ENCODE results near the gene PLXNB3. TPM values are rescaled to one million over a fixed set of nuclear protein-coding genes. Genes with fewer than 3 reads are reported as not detected.

PLXNB3 gene
- total and polyA plus RNA-seq, 4 experiments from 2014 or later = not detected

DNA sequence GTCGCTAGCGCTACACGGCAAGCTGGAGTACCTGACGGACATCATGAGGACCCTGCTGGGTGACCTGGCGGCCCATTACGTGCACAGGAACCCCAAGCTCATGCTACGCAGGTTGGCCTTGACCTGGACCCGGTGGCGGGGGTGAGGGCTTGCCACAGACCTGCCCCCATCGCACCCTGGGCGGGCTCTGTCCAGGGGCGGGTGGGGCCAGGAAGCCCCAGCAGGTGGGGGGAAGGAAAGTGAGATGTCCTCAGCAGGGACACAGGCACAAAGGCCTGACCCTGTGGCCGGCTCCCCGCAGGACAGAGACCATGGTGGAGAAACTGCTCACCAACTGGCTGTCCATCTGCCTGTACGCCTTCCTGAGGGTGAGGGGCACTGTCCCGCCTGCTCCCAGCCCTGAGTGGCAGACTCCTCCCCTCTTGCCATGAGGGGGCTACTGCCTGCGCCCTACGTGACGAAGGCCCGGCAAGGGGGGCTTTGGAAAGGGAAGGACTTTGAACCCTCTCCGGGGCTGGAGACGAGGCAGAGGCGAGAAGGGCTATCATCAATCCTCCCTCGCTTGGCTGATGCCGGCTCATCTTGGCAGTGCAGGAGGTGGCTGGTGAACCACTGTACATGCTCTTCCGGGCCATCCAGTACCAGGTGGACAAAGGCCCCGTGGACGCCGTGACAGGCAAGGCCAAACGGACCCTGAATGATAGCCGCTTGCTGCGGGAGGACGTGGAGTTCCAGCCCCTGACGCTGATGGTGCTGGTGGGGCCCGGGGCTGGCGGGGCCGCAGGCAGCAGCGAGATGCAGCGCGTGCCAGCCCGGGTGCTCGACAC is 11.5 kb downstream of the PLXNB3 start:
- Mint-ChIP-seq H3K36me3 (no peaks in the 10 kb centered on the region), H3K27me3 (peaks cover 3 to 6% of the 10 kb centered on the region in 2 donors), H3K27ac (no peak overlapping the region), H3K4me3 (no peak overlapping the region), H3K9me3 (no peaks in the 10 kb centered on the region), H3K4me1 (peaks cover 0 to 7% (median 4%) of the 10 kb centered on the region in 4 donors)
- Histone ChIP-seq H3K27ac (ENCODE audit: low read depth, low read length) (no peak overlapping the region), H3K27me3 (ENCODE audit: insufficient read depth, low read length) (no peaks in the 10 kb centered on the region), H3K36me3 (ENCODE audit: insufficient read depth, low read length) (no peaks in the 10 kb centered on the region), H3K9me3 (ENCODE audit: control insufficient read depth in 1 of 2, low read length in 2 of 2) (no peaks in the 10 kb centered on the region), H3K4me1 (ENCODE audit: insufficient read depth, low read length) (no peaks in the 10 kb centered on the region), H3K4me3 (ENCODE audit: low read length in 2 of 2) (no peak overlapping the region)
- intact Hi-C loops (cut with micrococcal nuclease) = no loop called here
- POLR2A ChIA-PET (ENCODE audit: partially characterized antibody) = no interaction called here
- CTCF ChIA-PET (ENCODE audit: partially characterized antibody) = no interaction called here
- DNase-seq = no peak

DNA sequence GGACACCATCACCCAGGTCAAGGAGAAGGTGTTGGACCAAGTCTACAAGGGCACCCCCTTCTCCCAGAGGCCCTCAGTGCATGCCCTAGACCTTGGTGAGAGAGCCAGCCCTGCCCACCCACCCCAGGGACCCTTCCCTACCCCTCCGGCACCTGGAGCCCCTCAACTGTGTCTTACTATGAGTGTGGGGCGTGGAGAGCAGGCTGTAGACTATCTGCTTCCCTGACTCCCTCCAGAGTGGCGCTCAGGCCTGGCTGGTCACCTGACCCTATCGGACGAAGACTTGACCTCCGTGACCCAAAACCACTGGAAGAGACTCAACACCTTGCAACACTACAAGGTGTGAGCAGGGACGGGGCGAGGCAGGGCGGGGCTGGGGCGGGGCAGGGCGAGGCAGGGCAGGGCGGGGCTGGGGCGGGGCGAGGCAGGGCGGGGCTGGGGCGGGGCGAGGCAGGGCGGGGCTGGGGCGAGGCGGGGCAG is 12.1 kb downstream of the PLXNB3 start:
- Histone ChIP-seq H3K4me1 (ENCODE audit: insufficient read depth, low read length) (no peaks in the 10 kb centered on the region), H3K27ac (ENCODE audit: low read depth, low read length) (no peak overlapping the region), H3K9me3 (ENCODE audit: control insufficient read depth in 1 of 2, low read length in 2 of 2) (no peaks in the 10 kb centered on the region), H3K4me3 (ENCODE audit: low read length in 2 of 2) (no peak overlapping the region), H3K36me3 (ENCODE audit: insufficient read depth, low read length) (no peaks in the 10 kb centered on the region), H3K27me3 (ENCODE audit: insufficient read depth, low read length) (no peaks in the 10 kb centered on the region)
- Mint-ChIP-seq H3K9me3 (no peaks in the 10 kb centered on the region), H3K4me3 (no peak overlapping the region), H3K4me1 (peaks cover 0 to 7% (median 4%) of the 10 kb centered on the region in 4 donors), H3K27me3 (peaks cover 3 to 6% of the 10 kb centered on the region in 2 donors), H3K27ac (no peak overlapping the region), H3K36me3 (no peaks in the 10 kb centered on the region)
- intact Hi-C loops (cut with micrococcal nuclease) = no loop called here
- CTCF ChIA-PET (ENCODE audit: partially characterized antibody) = no interaction called here
- no peak for DNase-seq
- POLR2A ChIA-PET (ENCODE audit: partially characterized antibody) = no interaction called here

DNA sequence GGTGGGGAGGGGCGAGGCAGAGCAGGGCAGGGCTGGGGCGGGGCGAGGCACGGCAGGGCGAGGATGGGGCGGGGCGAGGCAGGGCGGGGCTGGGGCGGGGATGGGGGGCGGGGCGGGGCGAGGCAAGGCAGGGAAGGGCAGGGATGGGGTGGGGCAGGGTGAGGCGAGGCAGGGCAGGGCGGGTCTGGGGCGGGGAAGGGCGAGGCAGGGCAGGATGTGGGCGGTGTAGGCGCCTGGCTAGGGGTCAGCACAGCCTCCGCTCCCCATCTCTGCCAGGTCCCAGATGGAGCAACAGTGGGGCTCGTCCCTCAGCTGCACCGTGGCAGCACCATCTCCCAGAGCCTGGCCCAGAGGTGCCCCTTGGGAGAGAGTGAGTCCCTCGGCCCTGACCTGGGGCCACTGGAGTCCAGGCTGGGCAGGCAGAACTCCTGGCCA is 12.6 kb downstream of the PLXNB3 start:
- intact Hi-C loops (cut with micrococcal nuclease) = no loop called here
- no peaks in the 10 kb centered on the region for H3K9me3 Mint-ChIP-seq
- H3K36me3 ChIP-seq (ENCODE audit: insufficient read depth, low read length) = no peaks in the 10 kb centered on the region
- H3K27me3 ChIP-seq (ENCODE audit: insufficient read depth, low read length) = no peaks in the 10 kb centered on the region
- no peak overlapping the region for H3K27ac Mint-ChIP-seq
- H3K4me3 ChIP-seq (ENCODE audit: low read length in 2 of 2) = no peak overlapping the region
- CTCF ChIA-PET (ENCODE audit: partially characterized antibody) = no interaction called here
- H3K36me3 Mint-ChIP-seq = no peaks in the 10 kb centered on the region
- no peak for DNase-seq
- H3K4me3 Mint-ChIP-seq = no peak overlapping the region
- no peak overlapping the region for H3K27ac ChIP-seq (ENCODE audit: low read depth, low read length)
- peaks cover 3 to 6% of the 10 kb centered on the region in 2 donors for H3K27me3 Mint-ChIP-seq
- POLR2A ChIA-PET (ENCODE audit: partially characterized antibody) = no interaction called here
- no peaks in the 10 kb centered on the region for H3K9me3 ChIP-seq (ENCODE audit: control insufficient read depth in 1 of 2, low read length in 2 of 2)
- H3K4me1 Mint-ChIP-seq = peaks cover 0 to 7% (median 4%) of the 10 kb centered on the region in 4 donors
- no peaks in the 10 kb centered on the region for H3K4me1 ChIP-seq (ENCODE audit: insufficient read depth, low read length)

DNA sequence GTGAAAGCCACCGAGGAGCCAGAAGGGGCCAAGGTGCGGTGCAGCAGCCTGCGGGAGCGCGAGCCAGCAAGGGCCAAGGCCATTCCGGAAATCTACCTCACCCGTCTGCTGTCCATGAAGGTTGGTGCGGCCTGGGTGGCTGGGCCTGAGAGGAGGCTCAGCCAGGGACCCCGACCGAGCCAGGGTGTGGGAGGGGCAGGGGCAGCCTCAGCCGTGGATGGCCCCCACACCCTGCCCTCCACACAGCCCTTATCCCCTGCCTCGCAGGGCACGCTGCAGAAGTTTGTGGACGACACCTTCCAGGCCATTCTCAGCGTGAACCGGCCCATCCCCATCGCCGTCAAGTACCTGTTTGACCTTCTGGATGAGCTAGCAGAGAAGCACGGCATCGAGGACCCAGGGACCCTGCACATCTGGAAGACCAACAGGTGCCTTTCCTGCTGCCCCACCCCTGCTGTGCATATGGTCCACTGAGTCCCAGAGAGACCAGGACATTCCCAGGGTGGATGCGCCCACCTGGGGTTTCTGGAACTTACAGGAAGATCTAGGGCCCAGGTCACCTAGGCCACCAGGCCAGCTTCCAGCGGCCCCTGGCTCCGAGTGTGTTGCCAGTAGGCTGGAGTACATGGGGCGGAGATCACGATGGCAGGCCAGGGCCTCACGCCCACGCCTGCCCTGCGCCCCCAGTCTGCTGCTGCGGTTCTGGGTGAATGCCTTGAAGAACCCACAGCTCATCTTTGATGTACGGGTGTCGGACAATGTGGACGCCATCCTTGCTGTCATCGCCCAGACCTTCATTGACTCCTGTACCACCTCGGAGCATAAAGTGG is 13.4 kb downstream of the PLXNB3 start:
- no peaks in the 10 kb centered on the region for H3K4me1 ChIP-seq (ENCODE audit: insufficient read depth, low read length)
- POLR2A ChIA-PET (ENCODE audit: partially characterized antibody) = no interaction called here
- no peak overlapping the region for H3K4me3 ChIP-seq (ENCODE audit: low read length in 2 of 2)
- CTCF ChIA-PET (ENCODE audit: partially characterized antibody) = interaction anchor here (1.0 kb wide), 1 partner anchor 39 kb away, joined by 3 read pairs; no protein-coding TSS in a partner anchor
- Mint-ChIP-seq H3K4me1 (peaks cover 0 to 7% (median 4%) of the 10 kb centered on the region in 4 donors), H3K4me3 (no peak overlapping the region), H3K27me3 (peaks cover 3 to 6% of the 10 kb centered on the region in 2 donors), H3K9me3 (no peaks in the 10 kb centered on the region), H3K27ac (no peak overlapping the region), H3K36me3 (no peaks in the 10 kb centered on the region)
- DNase-seq = no peak
- no peaks in the 10 kb centered on the region for H3K36me3 ChIP-seq (ENCODE audit: insufficient read depth, low read length)
- intact Hi-C loops (cut with micrococcal nuclease) = no loop called here
- no peaks in the 10 kb centered on the region for H3K27me3 ChIP-seq (ENCODE audit: insufficient read depth, low read length)
- no peaks in the 10 kb centered on the region for H3K9me3 ChIP-seq (ENCODE audit: control insufficient read depth in 1 of 2, low read length in 2 of 2)
- H3K27ac ChIP-seq (ENCODE audit: low read depth, low read length) = no peak overlapping the region

DNA sequence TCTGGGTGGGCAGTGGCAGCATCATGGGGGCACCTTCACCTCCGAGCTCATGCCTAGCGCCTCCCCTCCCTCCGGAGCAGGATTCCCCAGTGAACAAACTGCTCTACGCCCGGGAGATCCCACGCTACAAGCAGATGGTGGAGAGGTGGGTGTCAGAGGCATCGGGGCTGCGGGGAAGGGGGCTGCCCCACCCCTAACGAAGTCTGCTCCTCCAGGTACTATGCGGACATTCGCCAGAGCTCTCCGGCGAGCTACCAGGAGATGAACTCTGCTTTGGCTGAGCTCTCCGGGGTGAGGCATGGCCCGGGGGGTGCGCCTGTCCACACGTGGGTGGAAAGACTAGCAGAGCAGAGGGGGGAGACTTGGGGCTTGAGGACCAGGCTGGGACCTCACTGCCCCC is 14.1 kb downstream of the PLXNB3 start:
- CTCF ChIA-PET (ENCODE audit: partially characterized antibody) = interaction anchor here (1.0 kb wide), 1 partner anchor 38 kb away, joined by 3 read pairs; no protein-coding TSS in a partner anchor
- H3K36me3 ChIP-seq (ENCODE audit: insufficient read depth, low read length) = no peaks in the 10 kb centered on the region
- no peak overlapping the region for H3K27ac ChIP-seq (ENCODE audit: low read depth, low read length)
- Mint-ChIP-seq H3K27ac (no peak overlapping the region), H3K9me3 (no peaks in the 10 kb centered on the region), H3K4me3 (no peak overlapping the region), H3K27me3 (peaks cover 3 to 6% of the 10 kb centered on the region in 2 donors), H3K4me1 (peaks cover 0 to 7% (median 4%) of the 10 kb centered on the region in 4 donors), H3K36me3 (no peaks in the 10 kb centered on the region)
- intact Hi-C loops (cut with micrococcal nuclease) = no loop called here
- no peak overlapping the region for H3K4me3 ChIP-seq (ENCODE audit: low read length in 2 of 2)
- no peak for DNase-seq
- POLR2A ChIA-PET (ENCODE audit: partially characterized antibody) = no interaction called here
- H3K27me3 ChIP-seq (ENCODE audit: insufficient read depth, low read length) = no peaks in the 10 kb centered on the region
- no peaks in the 10 kb centered on the region for H3K4me1 ChIP-seq (ENCODE audit: insufficient read depth, low read length)
- H3K9me3 ChIP-seq (ENCODE audit: control insufficient read depth in 1 of 2, low read length in 2 of 2) = no peaks in the 10 kb centered on the region

DNA sequence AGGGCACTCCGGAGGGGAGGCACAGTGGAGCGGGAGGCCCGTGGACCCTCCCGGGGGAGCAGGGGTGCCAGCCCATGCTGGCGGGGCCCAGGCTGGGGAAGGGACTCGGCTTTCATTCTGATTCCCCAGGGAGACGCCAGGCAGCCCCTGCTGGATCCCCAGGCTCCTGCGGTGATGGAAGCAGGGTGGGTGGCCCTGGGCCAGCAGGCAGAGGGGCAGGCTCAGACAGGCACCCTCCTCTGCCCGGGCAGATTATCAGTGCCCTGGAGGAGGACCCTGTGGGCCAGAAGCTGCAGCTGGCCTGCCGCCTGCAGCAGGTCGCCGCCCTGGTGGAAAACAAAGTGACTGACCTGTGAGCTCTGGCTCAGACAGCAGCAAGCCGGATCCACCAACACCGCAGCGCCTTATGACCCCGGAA is 14.6 kb downstream of the PLXNB3 start:
- no peak for DNase-seq
- intact Hi-C loops (cut with micrococcal nuclease) = no loop called here
- H3K4me1 Mint-ChIP-seq = peaks cover 0 to 7% (median 4%) of the 10 kb centered on the region in 4 donors
- no peaks in the 10 kb centered on the region for H3K36me3 Mint-ChIP-seq
- no peaks in the 10 kb centered on the region for H3K27me3 ChIP-seq (ENCODE audit: insufficient read depth, low read length)
- no peaks in the 10 kb centered on the region for H3K36me3 ChIP-seq (ENCODE audit: insufficient read depth, low read length)
- H3K27ac Mint-ChIP-seq = no peak overlapping the region
- H3K4me3 ChIP-seq (ENCODE audit: low read length in 2 of 2) = no peak overlapping the region
- POLR2A ChIA-PET (ENCODE audit: partially characterized antibody) = no interaction called here
- peaks cover 3 to 6% of the 10 kb centered on the region in 2 donors for H3K27me3 Mint-ChIP-seq
- CTCF ChIA-PET (ENCODE audit: partially characterized antibody) = no interaction called here
- no peaks in the 10 kb centered on the region for H3K4me1 ChIP-seq (ENCODE audit: insufficient read depth, low read length)
- no peak overlapping the region for H3K27ac ChIP-seq (ENCODE audit: low read depth, low read length)
- no peaks in the 10 kb centered on the region for H3K9me3 Mint-ChIP-seq
- H3K9me3 ChIP-seq (ENCODE audit: control insufficient read depth in 1 of 2, low read length in 2 of 2) = no peaks in the 10 kb centered on the region
- no peak overlapping the region for H3K4me3 Mint-ChIP-seq
